ENCODE measurements around the gene TCF21.

Gene TCF21

DNA sequence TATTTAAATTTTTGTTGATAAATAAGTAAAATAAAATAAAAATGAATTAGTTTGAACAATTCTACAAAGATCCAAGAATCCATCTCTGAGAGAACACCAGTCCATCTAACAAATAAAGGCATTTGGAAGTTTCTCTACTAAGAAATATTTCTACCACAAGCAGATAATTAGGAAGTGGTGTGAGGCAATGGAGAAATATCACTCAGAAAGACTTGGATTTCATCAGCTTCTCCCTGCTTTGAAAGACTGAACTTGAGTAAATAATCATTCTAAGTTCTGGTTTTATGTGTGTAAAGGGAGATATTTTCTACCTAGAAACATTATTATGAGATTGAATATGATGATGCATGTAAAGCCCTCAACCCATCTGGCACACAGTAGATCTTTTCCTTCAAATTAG, 17.8 kb upstream of the TCF21 start:
- H3K4me3 ChIP-seq (ENCODE audit: low read depth, low read length) = no peak overlapping the region
- no peak for DNase-seq (ENCODE audit: low read depth)
- TF ChIP-seq, protein P1, sequence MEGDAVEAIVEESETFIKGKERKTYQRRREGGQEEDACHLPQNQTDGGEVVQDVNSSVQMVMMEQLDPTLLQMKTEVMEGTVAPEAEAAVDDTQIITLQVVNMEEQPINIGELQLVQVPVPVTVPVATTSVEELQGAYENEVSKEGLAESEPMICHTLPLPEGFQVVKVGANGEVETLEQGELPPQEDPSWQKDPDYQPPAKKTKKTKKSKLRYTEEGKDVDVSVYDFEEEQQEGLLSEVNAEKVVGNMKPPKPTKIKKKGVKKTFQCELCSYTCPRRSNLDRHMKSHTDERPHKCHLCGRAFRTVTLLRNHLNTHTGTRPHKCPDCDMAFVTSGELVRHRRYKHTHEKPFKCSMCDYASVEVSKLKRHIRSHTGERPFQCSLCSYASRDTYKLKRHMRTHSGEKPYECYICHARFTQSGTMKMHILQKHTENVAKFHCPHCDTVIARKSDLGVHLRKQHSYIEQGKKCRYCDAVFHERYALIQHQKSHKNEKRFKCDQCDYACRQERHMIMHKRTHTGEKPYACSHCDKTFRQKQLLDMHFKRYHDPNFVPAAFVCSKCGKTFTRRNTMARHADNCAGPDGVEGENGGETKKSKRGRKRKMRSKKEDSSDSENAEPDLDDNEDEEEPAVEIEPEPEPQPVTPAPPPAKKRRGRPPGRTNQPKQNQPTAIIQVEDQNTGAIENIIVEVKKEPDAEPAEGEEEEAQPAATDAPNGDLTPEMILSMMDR (IDR thresholded peaks at IDR 0.05; ENCODE audit: insufficient read depth, low read depth, low read length, missing control alignments) = no peak

DNA sequence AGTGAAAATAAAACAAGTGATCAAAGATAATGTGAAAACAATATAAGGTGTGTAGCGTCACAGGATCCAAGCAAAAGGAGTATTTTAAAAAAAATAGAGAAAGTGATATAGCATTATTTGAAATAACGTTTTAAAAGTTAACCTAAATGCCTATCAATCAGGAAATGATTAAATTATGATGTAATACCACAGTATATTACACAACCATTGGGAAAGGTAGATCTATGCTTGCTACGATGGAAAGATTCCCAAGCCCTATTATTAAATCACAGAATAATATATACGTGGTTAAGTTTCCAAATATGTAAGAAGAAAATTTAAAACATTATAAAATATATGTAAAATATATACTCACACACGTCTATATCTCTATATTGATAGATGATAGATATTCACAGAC, 15.4 kb upstream of the TCF21 start:
- no peak overlapping the region for H3K4me3 ChIP-seq (ENCODE audit: low read depth, low read length)
- no peak for DNase-seq (ENCODE audit: low read depth)
- TF ChIP-seq, protein P1 (IDR thresholded peaks at IDR 0.05; ENCODE audit: insufficient read depth, low read depth, low read length, missing control alignments) = no peak

DNA sequence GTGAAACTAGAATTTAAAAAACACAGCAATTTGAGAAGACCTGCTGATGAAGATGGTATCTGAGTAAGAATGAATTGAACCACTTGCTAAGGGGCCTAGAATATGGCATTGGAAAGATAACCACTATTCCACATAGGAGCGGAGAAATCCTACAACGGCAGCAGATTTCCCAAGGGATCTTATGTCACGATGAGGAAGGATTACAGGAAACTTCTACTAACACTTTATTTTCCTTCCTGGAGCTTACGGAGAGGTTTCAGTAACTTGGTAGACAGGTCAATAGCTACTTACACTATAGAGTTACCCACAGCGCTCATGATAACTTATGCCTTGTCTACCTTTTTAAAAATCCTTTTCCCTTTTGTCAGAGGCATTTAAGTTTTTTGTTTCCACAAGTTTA, 11.8 kb upstream of the TCF21 start:
- TF ChIP-seq, protein P1 (IDR thresholded peaks at IDR 0.05; ENCODE audit: insufficient read depth, low read depth, low read length, missing control alignments) = no peak
- DNase-seq (ENCODE audit: low read depth) = no peak
- H3K4me3 ChIP-seq (ENCODE audit: low read depth, low read length) = no peak overlapping the region

DNA sequence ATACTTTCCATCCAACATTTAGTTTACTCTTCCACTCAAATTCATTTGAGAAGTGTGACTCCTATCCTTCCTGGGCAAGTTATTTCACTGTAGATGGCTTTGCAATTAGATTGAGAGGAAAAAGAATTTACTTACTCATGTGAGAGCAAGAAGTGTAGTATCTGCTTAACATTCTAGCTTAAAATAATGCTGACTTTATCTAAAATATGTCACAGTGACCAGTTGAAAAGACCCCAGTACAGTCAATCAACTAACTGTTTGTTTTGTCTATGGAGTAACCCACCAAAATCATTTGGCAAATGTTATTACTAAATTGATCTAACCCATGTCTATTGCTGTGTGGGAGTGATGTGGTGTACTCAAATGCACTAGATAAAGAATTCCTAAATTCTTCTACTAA, 8.9 kb upstream of the TCF21 start:
- DNase-seq (ENCODE audit: low read depth) = no peak
- H3K4me3 ChIP-seq (ENCODE audit: low read depth, low read length) = no peak overlapping the region
- TF ChIP-seq, protein P1 (IDR thresholded peaks at IDR 0.05; ENCODE audit: insufficient read depth, low read depth, low read length, missing control alignments) = no peak

DNA sequence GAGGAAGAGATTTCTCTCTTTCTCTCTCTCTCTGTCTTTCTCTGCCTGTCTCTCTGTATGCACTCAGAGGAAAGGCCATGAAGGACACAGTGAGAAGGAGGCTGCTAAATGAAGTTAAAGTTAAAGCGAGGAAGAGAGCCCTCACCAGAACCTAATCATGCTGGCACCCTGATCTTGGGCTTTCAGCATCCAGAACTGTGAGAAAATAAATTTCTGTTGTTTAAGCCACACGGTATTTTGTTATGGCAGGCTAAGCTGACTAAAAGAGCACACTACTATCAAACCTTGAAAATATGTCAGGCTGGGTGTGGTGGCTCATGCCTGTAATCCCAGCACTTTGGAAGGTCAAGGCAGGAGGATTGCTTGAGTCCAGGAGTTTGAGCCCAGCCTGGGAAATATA, 8.0 kb upstream of the TCF21 start:
- H3K4me3 ChIP-seq (ENCODE audit: low read depth, low read length) = no peak overlapping the region
- TF ChIP-seq, protein P1 (IDR thresholded peaks at IDR 0.05; ENCODE audit: insufficient read depth, low read depth, low read length, missing control alignments) = no peak
- DNase-seq (ENCODE audit: low read depth) = no peak

DNA sequence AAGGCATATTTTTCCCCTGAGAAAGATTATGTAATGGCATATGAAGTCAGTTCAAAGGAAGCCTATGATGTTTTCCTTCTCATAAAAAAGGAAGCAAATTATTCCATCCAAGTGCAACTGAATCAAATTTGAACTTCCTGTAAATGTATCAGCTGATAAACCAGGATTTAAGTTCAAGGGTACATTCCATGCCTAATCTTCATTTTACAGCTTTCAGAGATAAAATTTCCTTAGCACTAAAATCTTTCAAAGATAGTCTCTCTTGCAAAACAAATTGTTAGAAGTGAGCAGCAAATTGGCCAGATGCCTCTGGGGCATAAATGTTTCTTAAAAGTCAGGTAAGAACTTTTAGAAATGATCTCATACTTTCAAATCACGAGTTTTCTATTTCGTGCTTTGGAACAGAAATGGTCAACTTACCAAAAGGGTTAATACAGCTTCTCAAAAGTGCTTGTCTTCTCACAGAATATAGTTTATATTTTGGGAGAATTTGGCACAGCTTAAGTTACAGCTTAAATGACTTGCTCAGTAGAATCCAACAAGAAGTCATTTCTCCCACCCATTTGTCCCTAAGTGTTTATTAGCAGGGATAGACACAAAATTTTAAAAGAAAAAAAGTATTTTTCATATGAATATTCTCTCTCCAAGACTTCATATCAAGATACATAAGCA, 2.7 kb upstream of the TCF21 start:
- H3K4me3 ChIP-seq (ENCODE audit: low read depth, low read length) = no peak overlapping the region
- TF ChIP-seq, protein P1 (IDR thresholded peaks at IDR 0.05; ENCODE audit: insufficient read depth, low read depth, low read length, missing control alignments) = no peak
- DNase-seq (ENCODE audit: low read depth) = no peak
